OCI-LY1 (cell line): Measurements from ENCODE around the gene MATK.
"Not testable (repeated sequence)": the region's sequence is repeated elsewhere in the genome, so short reads cannot be mapped to it uniquely, and the experiment has no call there.

Experiments used
- H2AFZ ChIP-seq: fragments of 200-600 bp; sonication (generic), shearing (Covaris generic); 2 replicates; pipeline ENCODE4 v1.6.0; 2014; ENCODE audit warnings: antibody characterized with exemption, mild to moderate bottlenecking, low read length
- H3F3A ChIP-seq: fragments of 200-600 bp; sonication (generic), shearing (Covaris generic); 2 replicates; pipeline ENCODE4 v1.6.0; 2014; ENCODE audit warnings: mild to moderate bottlenecking, antibody characterized with exemption, low read length, moderate library complexity; ENCODE audit not compliant: insufficient read depth
- H3K27ac ChIP-seq: fragments of 200-600 bp; sonication (generic); 2 replicates; pipeline ENCODE4 v1.5.1; 2014; ENCODE audit warnings: low read length, mixed run types, mild to moderate bottlenecking, low read depth; ENCODE audit not compliant: poor library complexity, severe bottlenecking
- H3K27me3 ChIP-seq: fragments of 200-600 bp; sonication (generic); 2 replicates; pipeline ENCODE4 v1.6.0; 2014; ENCODE audit warnings: antibody characterized with exemption, mild to moderate bottlenecking, low read length, moderate library complexity; ENCODE audit not compliant: insufficient read depth
- H3K36me3 ChIP-seq: fragments of 200-600 bp; sonication (generic); 2 replicates; pipeline ENCODE4 v1.6.1; 2014; ENCODE audit warnings: mild to moderate bottlenecking, antibody characterized with exemption, low read length, moderate library complexity, mixed read lengths; ENCODE audit not compliant: insufficient read depth
- H3K4me1 ChIP-seq: fragments of 200-600 bp; sonication (generic); 2 replicates; pipeline ENCODE4 v1.5.1; 2014; ENCODE audit warnings: mild to moderate bottlenecking, low read length, moderate library complexity; ENCODE audit not compliant: insufficient read depth, severe bottlenecking
- H3K4me2 ChIP-seq: fragments of 200-600 bp; sonication (generic), shearing (Covaris generic); 2 replicates; pipeline ENCODE4 v1.6.1; 2014; ENCODE audit warnings: low read length
- H3K4me3 ChIP-seq: fragments of 200-600 bp; sonication (generic); 2 replicates; pipeline ENCODE4 v1.5.1; 2014; ENCODE audit warnings: low read length, low read depth, mild to moderate bottlenecking, mixed read lengths; ENCODE audit not compliant: poor library complexity, severe bottlenecking
- H3K79me2 ChIP-seq: fragments of 200-600 bp; shearing (Covaris generic); 2 replicates; pipeline ENCODE4 v1.6.1; 2016; ENCODE audit warnings: mixed run types, low read length, mixed read lengths; ENCODE audit not compliant: insufficient read depth
- H3K9ac ChIP-seq: fragments of 200-600 bp; sonication (generic), shearing (Covaris generic); 2 replicates; pipeline ENCODE4 v1.6.1; 2014; ENCODE audit warnings: mild to moderate bottlenecking, low read length, mixed read lengths
- H3K9me2 ChIP-seq: fragments of 200-600 bp; sonication (generic), shearing (Covaris generic); 2 replicates; pipeline ENCODE4 v1.6.1; 2014; ENCODE audit warnings: low read depth, mild to moderate bottlenecking, low read length, mixed read lengths
- H3K9me3 ChIP-seq: fragments of 200-600 bp; shearing (Covaris generic); 2 replicates; pipeline ENCODE4 v1.6.1; 2014; ENCODE audit warnings: low read length, mixed read lengths
- H4K20me1 ChIP-seq: fragments of 200-600 bp; sonication (generic), shearing (Covaris generic); 2 replicates; pipeline ENCODE4 v1.6.0; 2016; ENCODE audit warnings: mild to moderate bottlenecking, low read length; ENCODE audit not compliant: insufficient read depth
- EZH2 ChIP-seq: fragments of 200-600 bp; sonication (generic), shearing (Covaris generic); IDR thresholded peaks from 2 replicates; pipeline ENCODE4 v1.8.0; 2017; ENCODE audit warnings: borderline replicate concordance, mixed run types, mild to moderate bottlenecking, antibody characterized with exemption, low read length, moderate library complexity, mixed read lengths
- TF ChIP-seq, protein P1 (sequence below): fragments of 200-600 bp; sonication (generic), shearing (Covaris generic); IDR thresholded peaks from 2 replicates; pipeline ENCODE4 v1.5.1; 2017; ENCODE audit warnings: mild to moderate bottlenecking, antibody characterized with exemption, low read length, moderate library complexity, mixed read lengths

Gene MATK

DNA sequence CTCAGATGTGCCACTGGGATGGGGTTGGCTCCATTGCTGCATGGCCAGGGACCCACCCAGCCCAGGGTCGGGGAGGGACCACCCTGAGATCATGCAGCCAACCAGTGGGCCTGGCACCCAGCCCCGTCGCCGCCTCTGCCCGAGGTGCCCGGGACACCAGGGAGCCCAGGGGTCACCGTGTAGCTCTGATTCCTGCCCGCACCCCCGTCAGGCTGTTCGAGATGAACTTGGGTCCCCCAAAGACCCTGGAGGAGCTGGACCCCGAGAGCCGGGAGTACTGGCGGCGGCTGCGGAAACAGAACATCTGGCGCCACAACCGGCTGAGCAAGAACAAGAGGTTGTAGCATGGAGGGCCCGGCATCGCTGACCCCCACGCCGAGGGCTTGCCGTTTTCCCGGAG is 19.1 kb downstream of the MATK start:
- H3K4me2 ChIP-seq: no peak overlapping the region
- H3K36me3 ChIP-seq: peaks cover 16% of the 10 kb centered on the region

DNA sequence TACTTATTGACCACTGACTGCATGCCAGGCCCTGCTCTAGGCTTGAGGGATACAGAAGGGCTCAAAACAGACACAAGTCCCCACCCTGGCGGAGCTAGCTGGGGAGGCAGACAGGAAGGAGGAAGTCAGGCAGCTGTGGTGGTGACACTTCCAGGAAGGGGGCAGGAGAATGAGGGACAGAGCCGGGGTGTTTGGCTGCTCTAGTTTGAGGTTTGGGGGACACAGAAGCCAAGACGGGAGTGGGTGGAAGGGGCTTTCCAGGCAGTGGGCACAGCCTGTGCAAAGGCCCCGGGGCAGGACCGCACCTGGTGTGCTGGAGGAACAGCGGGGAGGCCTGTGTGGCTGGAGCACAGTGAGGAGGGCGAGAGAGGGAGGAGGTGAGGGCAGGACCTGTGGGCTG is 19.7 kb downstream of the MATK start:
- TF ChIP-seq, protein P1, sequence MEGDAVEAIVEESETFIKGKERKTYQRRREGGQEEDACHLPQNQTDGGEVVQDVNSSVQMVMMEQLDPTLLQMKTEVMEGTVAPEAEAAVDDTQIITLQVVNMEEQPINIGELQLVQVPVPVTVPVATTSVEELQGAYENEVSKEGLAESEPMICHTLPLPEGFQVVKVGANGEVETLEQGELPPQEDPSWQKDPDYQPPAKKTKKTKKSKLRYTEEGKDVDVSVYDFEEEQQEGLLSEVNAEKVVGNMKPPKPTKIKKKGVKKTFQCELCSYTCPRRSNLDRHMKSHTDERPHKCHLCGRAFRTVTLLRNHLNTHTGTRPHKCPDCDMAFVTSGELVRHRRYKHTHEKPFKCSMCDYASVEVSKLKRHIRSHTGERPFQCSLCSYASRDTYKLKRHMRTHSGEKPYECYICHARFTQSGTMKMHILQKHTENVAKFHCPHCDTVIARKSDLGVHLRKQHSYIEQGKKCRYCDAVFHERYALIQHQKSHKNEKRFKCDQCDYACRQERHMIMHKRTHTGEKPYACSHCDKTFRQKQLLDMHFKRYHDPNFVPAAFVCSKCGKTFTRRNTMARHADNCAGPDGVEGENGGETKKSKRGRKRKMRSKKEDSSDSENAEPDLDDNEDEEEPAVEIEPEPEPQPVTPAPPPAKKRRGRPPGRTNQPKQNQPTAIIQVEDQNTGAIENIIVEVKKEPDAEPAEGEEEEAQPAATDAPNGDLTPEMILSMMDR: no peak
- no peak for TF ChIP-seq EZH2
- no peak overlapping the region for H2AFZ ChIP-seq
- H3K27ac ChIP-seq: no peak overlapping the region
- no peak overlapping the region for H3K4me3 ChIP-seq
- H3K4me1 ChIP-seq: peaks cover 9% of the 10 kb centered on the region
- H3K27me3 ChIP-seq: no peaks in the 10 kb centered on the region
- no peaks in the 10 kb centered on the region for H3K79me2 ChIP-seq
- H3K9me3 ChIP-seq: no peaks in the 10 kb centered on the region
- peaks cover 16% of the 10 kb centered on the region for H3K36me3 ChIP-seq
- H3K4me2 ChIP-seq: no peak overlapping the region
- H3K9ac ChIP-seq: no peak overlapping the region
- no peaks in the 10 kb centered on the region for H4K20me1 ChIP-seq
- no peaks in the 10 kb centered on the region for H3F3A ChIP-seq
- H3K9me2 ChIP-seq: no peaks in the 10 kb centered on the region

More for the DNA sequence above, 19.1 kb downstream of the MATK start:
- Histone ChIP-seq H3K27me3 (no peaks in the 10 kb centered on the region), H3K9me2 (no peaks in the 10 kb centered on the region), H3F3A (no peaks in the 10 kb centered on the region), H3K4me1 (peaks cover 6% of the 10 kb centered on the region), H2AFZ (no peak overlapping the region), H3K27ac (no peak overlapping the region), H3K9ac (no peak overlapping the region), H3K4me3 (no peak overlapping the region), H3K9me3 (no peaks in the 10 kb centered on the region), H3K79me2 (no peaks in the 10 kb centered on the region), H4K20me1 (no peaks in the 10 kb centered on the region)
- TF ChIP-seq, protein P1: no peak
- TF ChIP-seq EZH2: no peak

DNA sequence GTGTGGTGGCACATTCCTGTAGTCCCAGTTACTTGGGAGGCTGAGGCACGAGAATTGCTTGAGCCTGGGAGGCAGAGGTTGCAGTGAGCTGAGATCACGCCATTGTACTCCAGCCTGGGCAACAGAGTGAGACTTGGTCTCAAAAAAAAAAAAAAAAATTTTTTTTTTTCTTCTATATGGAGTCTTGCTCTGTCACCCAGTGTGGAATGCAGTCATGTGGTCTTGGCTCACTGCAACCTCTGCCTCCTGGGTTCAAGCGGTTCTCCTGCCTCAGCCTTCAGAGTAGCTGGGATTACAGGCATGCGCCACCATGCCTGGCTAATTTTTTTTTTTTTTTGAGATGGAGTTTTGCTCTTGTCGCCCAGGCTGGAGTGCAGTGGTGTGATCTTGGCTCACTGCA is 20.4 kb downstream of the MATK start:
- H3K4me3 ChIP-seq, H2AFZ ChIP-seq, H3K79me2 ChIP-seq, H3K27me3 ChIP-seq, H3K9me3 ChIP-seq, H3K4me2 ChIP-seq, H3F3A ChIP-seq, H3K9me2 ChIP-seq, H4K20me1 ChIP-seq, H3K27ac ChIP-seq, H3K9ac ChIP-seq: not testable (repeated sequence)
- Histone ChIP-seq H3K4me1 (peaks cover 12% of the 10 kb centered on the region), H3K36me3 (peaks cover 16% of the 10 kb centered on the region)

DNA sequence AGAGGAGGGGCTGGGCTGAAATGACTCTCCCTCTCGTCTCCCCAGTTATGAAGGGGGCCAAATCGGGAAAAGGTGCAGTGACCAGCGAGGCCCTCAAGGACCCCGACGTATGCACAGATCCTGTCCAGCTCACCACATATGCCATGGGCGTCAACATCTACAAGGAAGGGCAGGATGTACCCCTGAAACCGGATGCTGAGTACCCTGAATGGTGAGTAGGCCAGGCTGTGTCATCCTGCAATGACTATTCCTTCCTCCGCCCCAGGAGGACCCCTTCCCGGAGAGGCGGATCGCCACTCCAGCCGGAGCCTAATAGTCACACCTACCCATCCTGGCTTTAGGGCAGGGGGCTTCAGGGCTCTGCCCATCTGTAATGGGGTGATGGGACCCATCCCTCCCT is 21.1 kb downstream of the MATK start:
- Histone ChIP-seq H3K27ac (no peak overlapping the region), H4K20me1 (no peaks in the 10 kb centered on the region), H3K9me2 (no peaks in the 10 kb centered on the region), H3K4me1 (peaks cover 18% of the 10 kb centered on the region), H3K4me2 (no peak overlapping the region), H3K9ac (no peak overlapping the region), H3K79me2 (no peaks in the 10 kb centered on the region), H3F3A (no peaks in the 10 kb centered on the region), H3K27me3 (no peaks in the 10 kb centered on the region), H3K36me3 (peaks cover 16% of the 10 kb centered on the region), H3K4me3 (no peak overlapping the region), H3K9me3 (no peaks in the 10 kb centered on the region), H2AFZ (no peak overlapping the region)
- TF ChIP-seq, protein P1: no peak
- TF ChIP-seq EZH2: no peak
